Activated naive CD4-positive, alpha-beta T cell treated with anti-CD3 and anti-CD28 coated beads, Interleukin-2, amount 10 ng/mL, durations not matched to agents 7 days and 5 days (primary cell): ENCODE measurements around the gene UBAP2L.
A peak's percentile ranks its signal among the peaks of the same experiment; 100 is the strongest.

Experiments used
- CTCF ChIA-PET: fragments of 350-600 bp; sonication (Branson Sonifier 250); formaldehyde crosslinking; loops from one replicate; lab custom pipeline; 2021; ENCODE audit warnings: antibody characterized with exemption; lab: Charles Lee
- DNase-seq: peaks from one replicate; pipeline ENCODE4 v3.0.0-alpha.2; 2020
- H3K27ac Mint-ChIP-seq: one replicate; pipeline ENCODE4 v1.8.0; 2021; ENCODE audit warnings: mild to moderate bottlenecking, moderate library complexity, mixed read lengths
- H3K27me3 Mint-ChIP-seq: one replicate; pipeline ENCODE4 v1.8.0; 2021; ENCODE audit warnings: mild to moderate bottlenecking, mixed read lengths
- H3K36me3 Mint-ChIP-seq: one replicate; pipeline ENCODE4 v1.8.0; 2021; ENCODE audit warnings: mixed read lengths
- H3K4me1 Mint-ChIP-seq: one replicate; pipeline ENCODE4 v1.8.0; 2021; ENCODE audit warnings: mixed read lengths
- H3K4me3 Mint-ChIP-seq: one replicate; pipeline ENCODE4 v1.8.0; 2021; ENCODE audit warnings: mild to moderate bottlenecking, moderate library complexity, mixed read lengths
- H3K9me3 Mint-ChIP-seq: one replicate; pipeline ENCODE4 v1.8.0; 2021; ENCODE audit warnings: mixed read lengths

Gene UBAP2L

DNA sequence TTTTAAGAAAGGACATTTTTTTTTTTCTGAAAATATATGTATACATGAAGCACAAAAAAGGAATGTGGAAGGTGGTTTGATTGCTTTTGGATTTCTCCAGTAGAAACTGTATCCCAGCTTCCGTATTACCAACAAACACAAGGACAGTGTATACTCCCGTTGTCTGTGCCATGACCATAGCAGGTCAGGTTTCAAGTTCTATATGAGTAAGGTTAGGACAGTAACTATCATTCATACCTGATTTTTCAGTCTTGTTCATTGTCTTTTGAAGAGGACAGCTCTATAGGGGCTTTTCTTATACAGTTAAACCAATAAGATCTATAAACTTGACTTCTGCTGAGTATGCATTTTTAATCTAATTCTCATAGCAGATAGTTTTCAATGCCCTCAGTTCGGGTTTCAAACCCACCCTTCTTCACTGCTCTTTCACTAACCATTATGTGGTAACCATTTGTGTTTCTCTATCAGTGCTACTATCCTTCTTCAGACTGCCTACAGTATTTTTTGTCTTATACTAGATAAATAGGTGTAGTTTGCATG, 19.6 kb downstream of the UBAP2L start:
- Mint-ChIP-seq H3K36me3 (peaks cover 81% of the 10 kb centered on the region), H3K4me1 (peaks cover 13% of the 10 kb centered on the region), H3K27ac (no peak overlapping the region), H3K4me3 (no peak overlapping the region), H3K27me3 (no peaks in the 10 kb centered on the region), H3K9me3 (no peaks in the 10 kb centered on the region)
- DNase-seq: no peak
- CTCF ChIA-PET: no interaction called here

DNA sequence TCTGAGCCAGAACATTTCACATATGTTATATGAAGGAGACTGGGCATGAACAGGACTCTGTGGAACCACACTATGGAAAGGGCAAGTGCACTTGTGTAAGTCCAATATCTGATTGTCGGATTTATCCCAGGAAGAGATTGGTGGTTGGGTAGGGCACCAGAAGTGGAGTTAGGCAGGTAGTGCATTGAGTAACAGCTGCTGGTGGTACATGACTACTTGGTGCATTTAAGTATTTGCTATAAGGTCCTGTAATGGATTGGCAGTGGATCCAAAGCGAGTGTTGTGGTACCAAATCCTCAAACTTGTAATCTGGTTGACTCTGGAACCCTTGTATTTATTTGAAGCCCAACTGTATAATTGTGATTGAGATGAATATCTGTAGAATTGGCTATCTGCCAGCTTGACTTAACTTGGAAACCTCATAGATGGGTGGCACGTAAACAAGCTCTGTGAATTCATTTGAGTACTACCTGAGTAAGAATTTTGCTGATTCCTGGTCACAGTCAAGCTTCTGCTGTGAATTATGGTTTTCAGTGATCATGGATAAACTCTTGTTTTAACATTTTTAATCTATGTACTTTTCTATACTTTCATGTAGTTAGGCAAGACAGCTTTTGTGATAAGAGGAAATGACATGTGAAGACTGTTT, 21.1 kb downstream of the UBAP2L start:
- Mint-ChIP-seq H3K4me1 (peaks cover 13% of the 10 kb centered on the region), H3K36me3 (peaks cover 78% of the 10 kb centered on the region), H3K4me3 (no peak overlapping the region), H3K9me3 (no peaks in the 10 kb centered on the region), H3K27ac (no peak overlapping the region), H3K27me3 (no peaks in the 10 kb centered on the region)
- DNase-seq: no peak
- CTCF ChIA-PET: no interaction called here

DNA sequence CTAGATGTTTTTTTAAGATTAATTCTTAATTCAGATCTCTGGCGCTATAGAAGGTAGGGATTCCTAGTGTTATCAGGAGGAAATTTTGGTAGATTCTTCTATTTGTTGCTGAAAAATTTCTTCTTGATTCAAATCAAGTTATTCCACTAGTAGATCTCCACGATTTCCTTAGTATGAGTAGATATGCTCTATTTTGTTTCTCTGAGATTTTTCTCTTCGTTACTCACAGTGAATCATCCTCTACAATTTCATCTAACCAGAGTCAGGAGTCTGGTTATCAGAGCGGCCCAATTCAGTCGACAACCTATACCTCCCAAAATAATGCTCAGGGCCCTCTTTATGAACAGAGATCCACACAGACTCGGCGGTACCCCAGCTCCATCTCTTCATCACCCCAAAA, 32.9 kb downstream of the UBAP2L start:
- no peaks in the 10 kb centered on the region for H3K9me3 Mint-ChIP-seq
- peaks cover 72% of the 10 kb centered on the region for H3K36me3 Mint-ChIP-seq
- H3K4me1 Mint-ChIP-seq: no peaks in the 10 kb centered on the region
- H3K27me3 Mint-ChIP-seq: no peaks in the 10 kb centered on the region
- CTCF ChIA-PET: no interaction called here
- DNase-seq: no peak
- H3K27ac Mint-ChIP-seq: no peak overlapping the region
- no peak overlapping the region for H3K4me3 Mint-ChIP-seq

DNA sequence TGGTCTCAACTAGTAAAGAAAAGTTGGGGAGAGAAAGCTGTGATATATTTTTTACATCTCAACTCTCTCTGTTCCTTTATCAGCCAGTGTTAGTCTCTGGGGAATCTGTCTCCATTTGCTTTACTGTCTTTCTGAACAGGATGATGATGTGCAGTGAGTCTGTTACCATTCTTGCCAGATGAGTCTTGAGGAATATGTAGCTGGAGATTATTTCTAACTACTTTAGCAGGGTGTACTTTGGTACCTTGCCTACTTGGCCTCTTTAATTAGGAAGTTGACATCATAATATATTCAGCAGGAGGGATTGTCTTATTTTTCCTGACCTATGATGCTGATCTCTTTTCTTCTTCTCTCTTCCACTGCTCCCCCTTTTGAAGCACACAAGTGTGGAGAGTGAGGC, 35.9 kb downstream of the UBAP2L start:
- Mint-ChIP-seq H3K4me1 (no peaks in the 10 kb centered on the region), H3K27me3 (no peaks in the 10 kb centered on the region), H3K36me3 (peaks cover 64% of the 10 kb centered on the region), H3K27ac (no peak overlapping the region), H3K4me3 (no peak overlapping the region), H3K9me3 (no peaks in the 10 kb centered on the region)
- no peak for DNase-seq
- CTCF ChIA-PET: no interaction called here

DNA sequence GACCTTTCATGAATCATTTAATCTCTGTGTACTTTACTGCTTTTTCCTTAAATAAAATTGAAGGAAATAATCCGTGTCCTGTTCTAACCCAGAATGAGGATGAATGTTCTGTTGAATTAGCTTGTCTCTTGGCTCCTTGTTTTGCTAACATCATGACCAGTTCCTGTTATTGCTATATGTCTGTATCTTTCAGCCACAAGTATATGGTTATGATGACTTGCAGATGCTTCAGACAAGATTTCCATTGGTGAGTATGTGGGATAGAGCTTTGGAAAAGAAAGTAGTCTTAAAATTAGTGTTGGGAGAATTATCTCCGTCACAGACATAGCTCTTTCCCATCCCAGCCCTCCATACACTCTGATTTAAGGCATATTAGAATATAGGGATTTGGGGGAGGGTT, 38.0 kb downstream of the UBAP2L start:
- Mint-ChIP-seq H3K36me3 (peaks cover 77% of the 10 kb centered on the region), H3K27me3 (no peaks in the 10 kb centered on the region), H3K4me1 (peaks cover 6% of the 10 kb centered on the region), H3K27ac (no peak overlapping the region), H3K9me3 (no peaks in the 10 kb centered on the region), H3K4me3 (no peak overlapping the region)
- CTCF ChIA-PET: interaction anchor here (1.3 to 1.4 kb wide), 3 partner anchors 13 to 76 kb away, joined by 5 to 8 read pairs (median 6); partner anchors contain the start of gene HAX1
- no peak for DNase-seq

DNA sequence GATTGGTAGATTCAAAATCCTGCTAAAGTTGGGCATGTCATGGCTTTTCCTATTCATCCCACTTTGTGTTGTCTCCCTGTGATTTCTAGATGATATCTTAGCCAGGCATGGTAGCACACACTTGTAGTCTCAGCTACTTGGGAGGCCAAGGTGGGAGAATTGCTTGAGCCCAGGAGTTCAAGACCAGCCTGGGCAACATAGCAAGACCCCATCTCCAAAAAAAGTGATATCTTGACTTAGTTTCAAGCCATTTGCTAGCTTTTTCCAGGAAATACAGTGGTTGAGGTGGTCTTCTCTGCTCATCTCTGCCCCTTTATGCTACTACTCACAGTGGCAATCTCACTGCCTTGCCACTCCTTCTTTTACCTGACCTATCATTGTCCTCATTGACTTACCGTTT, 39.4 kb downstream of the UBAP2L start:
- DNase-seq: no peak
- Mint-ChIP-seq H3K27me3 (no peaks in the 10 kb centered on the region), H3K9me3 (no peaks in the 10 kb centered on the region), H3K4me3 (no peak overlapping the region), H3K4me1 (peaks cover 18% of the 10 kb centered on the region), H3K27ac (no peak overlapping the region), H3K36me3 (peaks cover 75% of the 10 kb centered on the region)
- CTCF ChIA-PET: no interaction called here

DNA sequence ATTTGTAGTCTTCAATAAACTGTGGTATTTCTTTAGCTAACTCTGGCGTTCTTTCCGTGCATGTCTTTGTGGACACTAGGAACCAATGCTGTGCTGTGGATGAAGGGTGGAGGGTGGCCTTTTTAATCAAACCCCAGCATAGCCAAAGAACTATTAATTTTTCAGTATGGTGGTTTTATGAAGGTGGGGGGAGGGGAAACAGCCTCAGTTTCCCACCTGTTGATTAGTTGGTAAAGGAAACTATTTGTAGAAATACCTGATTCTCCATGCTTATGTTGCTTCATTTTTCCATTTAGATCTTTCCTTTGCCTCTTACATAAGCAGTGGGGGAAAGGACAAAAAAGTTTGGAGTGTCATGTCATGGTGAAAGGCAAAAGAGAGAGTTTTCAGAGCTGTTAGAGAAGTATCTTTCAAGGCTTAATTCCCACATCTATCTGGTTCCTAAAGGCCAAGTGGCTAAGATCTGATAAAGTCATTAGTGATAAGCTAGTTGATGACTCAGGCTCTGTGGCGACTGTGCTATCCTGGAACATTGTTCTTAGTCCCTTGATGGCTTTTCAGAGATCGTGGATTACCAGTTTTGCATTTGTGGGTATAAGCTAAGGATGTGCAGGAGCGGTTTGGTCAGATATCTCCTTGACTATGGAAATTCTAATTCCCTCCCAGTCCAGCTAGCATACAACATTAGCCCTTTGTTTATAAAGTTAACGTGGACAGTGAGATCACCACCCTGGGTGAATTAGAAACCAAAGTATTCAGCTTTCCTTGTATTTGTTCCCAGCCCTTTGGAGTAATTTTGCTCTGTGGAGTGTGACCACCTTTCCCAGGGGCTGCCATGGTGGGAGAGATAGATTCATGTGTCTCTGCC, 42.9 kb downstream of the UBAP2L start:
- H3K36me3 Mint-ChIP-seq: peaks cover 61% of the 10 kb centered on the region
- CTCF ChIA-PET: interaction anchor here (0.9 to 2.6 kb wide), 2 partner anchors 64 to 71 kb away, joined by 3 to 13 read pairs; no protein-coding TSS in a partner anchor
- H3K4me1 Mint-ChIP-seq: peaks cover 35% of the 10 kb centered on the region
- H3K9me3 Mint-ChIP-seq: no peaks in the 10 kb centered on the region
- no peaks in the 10 kb centered on the region for H3K27me3 Mint-ChIP-seq
- peak overlapping the region; percentile 66 for H3K27ac Mint-ChIP-seq
- H3K4me3 Mint-ChIP-seq: no peak overlapping the region
- DNase-seq: no peak

DNA sequence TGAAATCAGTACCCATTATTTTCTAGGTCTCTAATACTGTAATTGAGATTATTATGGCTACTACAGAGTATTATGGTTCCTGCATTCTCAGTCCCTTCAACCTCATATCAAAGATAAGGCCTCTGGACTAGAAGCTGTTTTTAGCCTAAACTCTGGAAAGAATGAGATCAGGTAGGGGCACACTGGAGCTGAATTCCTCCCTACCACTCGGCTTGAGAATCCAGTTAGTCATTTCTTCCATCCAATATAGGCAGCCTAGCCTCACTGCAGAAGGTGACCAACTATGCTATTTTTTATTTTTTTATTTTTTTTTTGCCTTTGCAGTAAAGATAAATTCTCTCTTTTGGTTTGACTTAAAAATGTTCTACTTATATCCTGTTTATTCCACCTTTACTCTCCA, 43.7 kb downstream of the UBAP2L start:
- Mint-ChIP-seq H3K27me3 (no peaks in the 10 kb centered on the region), H3K4me3 (no peak overlapping the region)

DNA sequence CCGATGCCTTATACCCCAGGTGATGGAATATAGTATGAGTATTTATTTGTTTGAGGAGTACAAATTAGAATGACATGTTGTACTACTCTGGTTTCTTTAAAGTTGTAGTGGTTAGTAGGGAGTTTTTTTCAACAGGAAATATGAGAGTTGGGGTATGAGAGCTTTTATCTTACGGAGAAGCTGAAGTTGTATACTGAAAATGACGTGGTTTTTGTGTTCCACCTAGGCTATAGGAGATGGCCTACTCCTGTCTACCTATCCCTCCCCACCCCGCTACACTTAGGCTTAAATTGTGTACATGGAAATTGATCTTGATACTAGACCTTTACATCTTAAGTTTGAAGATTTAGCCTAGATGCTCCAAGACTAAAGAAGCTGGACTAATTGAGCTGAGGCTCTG, 44.8 kb downstream of the UBAP2L start:
- no peak for DNase-seq
- Mint-ChIP-seq H3K4me1 (peaks cover 35% of the 10 kb centered on the region), H3K9me3 (no peaks in the 10 kb centered on the region), H3K27ac (peak overlapping the region; percentile 74), H3K4me3 (no peak overlapping the region), H3K27me3 (no peaks in the 10 kb centered on the region), H3K36me3 (peaks cover 65% of the 10 kb centered on the region)
- CTCF ChIA-PET: interaction anchor here (0.7 to 1.2 kb wide), 4 partner anchors 65 to 281 kb away, joined by 3 to 11 read pairs (median 3); no protein-coding TSS in a partner anchor

More for the DNA sequence above, 43.7 kb downstream of the UBAP2L start:
- H3K4me1 Mint-ChIP-seq: peaks cover 35% of the 10 kb centered on the region
- CTCF ChIA-PET: interaction anchor here (0.9 kb wide), 1 partner anchor 70 kb away, joined by 3 read pairs; no protein-coding TSS in a partner anchor
- no peak for DNase-seq
- H3K9me3 Mint-ChIP-seq: no peaks in the 10 kb centered on the region
- H3K36me3 Mint-ChIP-seq: peaks cover 65% of the 10 kb centered on the region
- peak overlapping the region; percentile 76 for H3K27ac Mint-ChIP-seq

DNA sequence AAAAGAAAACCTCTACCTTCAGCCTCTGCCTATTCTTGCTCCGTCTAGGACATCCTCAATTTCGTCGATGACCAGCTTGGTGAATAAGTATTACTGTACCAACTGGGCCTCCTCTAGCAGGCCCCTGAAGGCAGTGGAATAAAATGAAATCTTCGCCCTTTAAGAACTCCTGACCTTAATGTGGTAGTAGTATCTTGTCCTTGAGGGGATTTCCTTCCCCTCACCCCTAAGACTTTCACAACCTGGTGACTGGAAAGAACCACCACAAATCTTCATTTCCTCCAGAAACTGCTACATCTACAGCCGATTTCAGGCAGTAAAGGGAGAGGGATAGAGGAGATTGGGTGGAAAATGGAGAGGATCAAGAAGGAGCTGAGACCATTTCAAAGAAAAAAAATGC, 50.1 kb downstream of the UBAP2L start:
- peaks cover 46% of the 10 kb centered on the region for H3K4me1 Mint-ChIP-seq
- CTCF ChIA-PET: interaction anchor here (1.4 to 6.6 kb wide), 5 partner anchors 9 to 474 kb away, joined by 3 to 63 read pairs (median 7); partner anchors contain the start of gene CFAP141
- peaks cover 55% of the 10 kb centered on the region for H3K36me3 Mint-ChIP-seq
- no peaks in the 10 kb centered on the region for H3K27me3 Mint-ChIP-seq
- H3K4me3 Mint-ChIP-seq: peak overlapping the region; percentile 96
- DNase-seq: no peak
- H3K9me3 Mint-ChIP-seq: no peaks in the 10 kb centered on the region
- H3K27ac Mint-ChIP-seq: peak overlapping the region; percentile 97

DNA sequence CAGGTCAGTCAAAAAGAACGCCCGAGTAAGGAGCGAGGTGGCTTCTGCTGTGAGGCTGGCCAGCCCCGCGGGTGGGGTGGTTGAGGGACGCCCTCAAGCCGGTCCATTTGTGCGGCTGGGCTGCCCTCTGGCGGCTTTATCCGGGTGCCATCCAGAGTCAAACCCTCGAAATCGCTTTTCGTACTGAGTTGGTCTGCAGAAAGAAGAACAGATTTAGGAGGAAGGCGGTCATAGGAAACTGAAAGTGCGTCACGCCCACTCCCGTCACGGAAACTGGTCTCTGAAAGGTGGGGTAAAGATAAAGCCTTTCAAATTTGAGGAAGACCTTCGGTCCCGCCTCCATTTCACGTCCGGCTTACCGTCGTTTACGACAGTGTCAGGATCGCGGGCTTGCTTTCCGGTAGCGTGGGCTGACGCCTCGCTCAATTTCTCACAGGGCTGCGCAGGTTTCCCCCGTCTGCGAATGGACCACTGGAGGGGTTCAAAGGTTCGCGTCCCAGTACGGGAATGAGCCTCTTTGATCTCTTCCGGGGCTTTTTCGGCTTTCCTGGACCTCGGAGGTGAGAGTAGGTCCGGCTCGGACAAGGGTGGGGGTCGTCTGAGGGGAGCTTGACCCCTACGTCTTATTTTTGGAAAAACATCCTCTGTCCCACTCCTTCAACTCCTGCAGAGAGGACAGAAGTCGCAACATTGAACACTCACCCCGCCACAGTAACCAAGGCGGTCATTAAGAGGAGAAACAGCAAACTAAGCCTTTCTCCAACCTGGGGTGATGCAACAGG, 51.7 kb downstream of the UBAP2L start, which contains the start of gene HAX1:
TSS of gene HAX1 (plus strand) at position 413 of the 782 bp plus-strand sequence. CDS start at position 508, 95 bp downstream.
- H3K4me1 Mint-ChIP-seq: peaks cover 37% of the 10 kb centered on the region
- peak within 1 kb of the TSS; percentile 97 for H3K27ac Mint-ChIP-seq
- H3K36me3 Mint-ChIP-seq: peaks cover 48% of the 10 kb centered on the region
- CTCF ChIA-PET: interaction anchor here (0.7 to 6.6 kb wide), 13 partner anchors 11 to 475 kb away, joined by 3 to 63 read pairs (median 4); partner anchors contain the start of gene CFAP141
- H3K4me3 Mint-ChIP-seq: peak within 1 kb of the TSS; percentile 96
- no peaks in the 10 kb centered on the region for H3K27me3 Mint-ChIP-seq
- DNase-seq: peak; percentile 98
- H3K9me3 Mint-ChIP-seq: no peaks in the 10 kb centered on the region

DNA sequence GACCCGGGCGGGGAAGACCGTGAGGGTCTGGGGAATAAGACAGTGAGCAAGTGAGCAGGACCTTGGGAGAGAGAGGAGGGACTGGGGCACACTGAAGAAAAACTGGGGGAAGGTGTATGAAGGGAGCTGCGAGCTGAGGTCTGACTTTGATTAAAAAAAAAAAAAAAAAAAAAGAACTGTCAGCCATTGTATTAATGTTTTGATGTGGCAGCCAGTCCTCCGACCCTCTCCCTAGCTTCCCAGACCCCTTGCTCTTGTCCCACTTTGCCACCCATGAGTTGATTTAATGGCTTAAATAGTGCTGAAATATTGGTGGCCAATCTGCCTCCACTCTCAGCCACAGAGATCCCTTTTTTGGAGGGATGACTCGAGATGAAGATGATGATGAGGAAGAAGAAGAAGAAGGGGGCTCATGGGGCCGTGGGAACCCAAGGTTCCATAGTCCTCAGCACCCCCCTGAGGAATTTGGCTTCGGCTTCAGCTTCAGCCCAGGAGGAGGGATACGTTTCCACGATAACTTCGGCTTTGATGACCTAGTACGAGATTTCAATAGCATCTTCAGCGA, 52.3 kb downstream of the UBAP2L start:
- Mint-ChIP-seq H3K9me3 (no peaks in the 10 kb centered on the region), H3K36me3 (peaks cover 48% of the 10 kb centered on the region), H3K4me3 (peak overlapping the region; percentile 96), H3K27ac (peak overlapping the region; percentile 97), H3K27me3 (no peaks in the 10 kb centered on the region), H3K4me1 (peaks cover 37% of the 10 kb centered on the region)
- DNase-seq: peak; percentile 24
- CTCF ChIA-PET: interaction anchor here (1.0 to 6.6 kb wide), 4 partner anchors 51 to 78 kb away, joined by 3 to 63 read pairs (median 8); no protein-coding TSS in a partner anchor

DNA sequence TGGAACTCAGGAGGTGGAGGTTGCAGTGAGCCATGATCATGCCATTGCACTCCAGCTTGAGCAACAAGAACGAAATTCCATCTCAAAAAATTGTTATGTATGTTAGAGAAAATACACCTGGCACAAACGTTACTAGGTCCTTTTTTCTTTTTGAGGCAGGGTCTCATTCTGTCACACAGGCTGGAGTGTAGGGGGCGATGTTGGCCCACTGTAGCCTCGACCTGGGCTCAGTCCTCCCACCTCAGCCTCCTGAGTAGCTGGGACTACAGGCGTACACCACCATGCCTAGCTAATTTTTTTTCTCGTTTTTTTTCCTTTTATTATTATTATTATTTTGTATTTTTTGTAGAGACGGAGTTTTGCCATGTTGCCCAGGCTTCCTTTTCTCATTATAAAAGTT, 56.0 kb downstream of the UBAP2L start:
- no peak overlapping the region for H3K4me3 Mint-ChIP-seq
- CTCF ChIA-PET: interaction anchor here (0.6 to 3.5 kb wide), 10 partner anchors 32 to 205 kb away, joined by 3 to 26 read pairs (median 4); partner anchors contain the start of gene ATP8B2
- H3K9me3 Mint-ChIP-seq: no peaks in the 10 kb centered on the region

More for the DNA sequence above, 56.0 kb downstream of the UBAP2L start:
- peak; percentile 57 for DNase-seq
- H3K36me3 Mint-ChIP-seq: peaks cover 28% of the 10 kb centered on the region
- peaks cover 27% of the 10 kb centered on the region for H3K4me1 Mint-ChIP-seq
- H3K27me3 Mint-ChIP-seq: peaks cover 5% of the 10 kb centered on the region
- H3K27ac Mint-ChIP-seq: no peak overlapping the region
